Ascending aorta (tissue), 2 donors: Measurements from ENCODE around the gene MISP3. TPM values are rescaled to one million over a fixed set of nuclear protein-coding genes. Genes with fewer than 3 reads are reported as not detected.

Source experiments
- DNase-seq, 2 donors: peaks; one replicate each; pipeline ENCODE4 v3.0.0-alpha.2; 2019; ENCODE audit warnings: low spot score in 2 of 2
- H3K27ac ChIP-seq, 2 donors: fragments of 200-600 bp; sonication (generic); one replicate each; pipeline ENCODE4 v1.5.1; 2016 to 2017; ENCODE audit warnings: mild to moderate bottlenecking in 1 of 2
- H3K27me3 ChIP-seq: fragments of 200-600 bp; sonication (generic); one replicate; pipeline ENCODE4 v1.5.1; 2017
- H3K36me3 ChIP-seq, 2 donors: fragments of 200-600 bp; sonication (generic); one replicate each; pipeline ENCODE4 v1.5.1; 2016
- H3K4me1 ChIP-seq, 2 donors: fragments of 200-600 bp; sonication (generic); one replicate each; pipeline ENCODE4 v1.5.1; 2016 to 2017; ENCODE audit warnings: mild to moderate bottlenecking in 1 of 2
- H3K4me3 ChIP-seq, 2 donors: fragments of 200-600 bp; sonication (generic); one replicate each; pipeline ENCODE4 v1.5.1; 2016 to 2017; ENCODE audit warnings: mild to moderate bottlenecking in 1 of 2
- H3K9me3 ChIP-seq, 2 donors: fragments of 200-600 bp; sonication (generic); one replicate each; pipeline ENCODE4 v1.5.1; 2016
- intact Hi-C: fragments of 100-400 bp; cut with DNase I; formaldehyde crosslinking; loops from one replicate; pipeline ENCODE4 v1.15.1; 2023
- total RNA-seq: library from RNA; depleted of rRNA; stranded (reverse); fragments of >200 nt; gene quantifications from one replicate; pipeline ENCODE4 v1.1.0, GENCODE V29; 2016
- TF ChIP-seq, protein P1 (sequence below), 3 experiments: fragments of 200-600 bp in 2 of 3; fragments of 450-650 bp in 1 of 3; sonication (generic) in 2 of 3; IDR thresholded peaks; one replicate each; pipeline ENCODE4 v1.5.1; 2016 to 2019; ENCODE audit warnings: antibody characterized with exemption in 3 of 3, mild to moderate bottlenecking in 1 of 3, moderate library complexity in 1 of 3

The MISP3 gene
- total RNA-seq, 1 donor from 2014 or later, result 6.0 TPM

GRCh38 chr19:14061081-14061749, 11.4 kb upstream of the MISP3 start:
- Histone ChIP-seq H3K27ac (no peak overlapping the region), H3K4me1 (peaks cover 0 to 5% of the 10 kb centered on the region in 2 donors), H3K9me3 (no peaks in the 10 kb centered on the region), H3K4me3 (no peak overlapping the region), H3K27me3 (no peaks in the 10 kb centered on the region), H3K36me3 (no peaks in the 10 kb centered on the region)
- TF ChIP-seq, protein P1, sequence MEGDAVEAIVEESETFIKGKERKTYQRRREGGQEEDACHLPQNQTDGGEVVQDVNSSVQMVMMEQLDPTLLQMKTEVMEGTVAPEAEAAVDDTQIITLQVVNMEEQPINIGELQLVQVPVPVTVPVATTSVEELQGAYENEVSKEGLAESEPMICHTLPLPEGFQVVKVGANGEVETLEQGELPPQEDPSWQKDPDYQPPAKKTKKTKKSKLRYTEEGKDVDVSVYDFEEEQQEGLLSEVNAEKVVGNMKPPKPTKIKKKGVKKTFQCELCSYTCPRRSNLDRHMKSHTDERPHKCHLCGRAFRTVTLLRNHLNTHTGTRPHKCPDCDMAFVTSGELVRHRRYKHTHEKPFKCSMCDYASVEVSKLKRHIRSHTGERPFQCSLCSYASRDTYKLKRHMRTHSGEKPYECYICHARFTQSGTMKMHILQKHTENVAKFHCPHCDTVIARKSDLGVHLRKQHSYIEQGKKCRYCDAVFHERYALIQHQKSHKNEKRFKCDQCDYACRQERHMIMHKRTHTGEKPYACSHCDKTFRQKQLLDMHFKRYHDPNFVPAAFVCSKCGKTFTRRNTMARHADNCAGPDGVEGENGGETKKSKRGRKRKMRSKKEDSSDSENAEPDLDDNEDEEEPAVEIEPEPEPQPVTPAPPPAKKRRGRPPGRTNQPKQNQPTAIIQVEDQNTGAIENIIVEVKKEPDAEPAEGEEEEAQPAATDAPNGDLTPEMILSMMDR (IDR thresholded peaks at IDR 0.05), result no peak
- DNase-seq, result no peak
- intact Hi-C loops, result no loop called here

GRCh38 chr19:14061751-14062557, 10.6 kb upstream of the MISP3 start, which contains the start of gene PALM3:
TSS of gene PALM3 (minus strand) at chr19:14062076. CDS start at chr19:14061980, 96 bp downstream.
- Histone ChIP-seq H3K4me1 (peaks cover 0 to 5% of the 10 kb centered on the region in 2 donors), H3K36me3 (no peaks in the 10 kb centered on the region), H3K27ac (no peak within 1 kb of the TSS), H3K9me3 (no peaks in the 10 kb centered on the region), H3K27me3 (no peaks in the 10 kb centered on the region), H3K4me3 (no peak within 1 kb of the TSS)
- no peak for DNase-seq
- intact Hi-C loops, result no loop called here
- TF ChIP-seq, protein P1 (IDR thresholded peaks at IDR 0.05), result no peak

GRCh38 chr19:14062558-14062855, 10.1 kb upstream of the MISP3 start:
- no peak overlapping the region for H3K27ac ChIP-seq
- H3K4me3 ChIP-seq, result no peak overlapping the region
- TF ChIP-seq, protein P1 (IDR thresholded peaks at IDR 0.05), result no peak
- no peaks in the 10 kb centered on the region for H3K27me3 ChIP-seq
- intact Hi-C loops, result no loop called here
- no peak for DNase-seq
- no peaks in the 10 kb centered on the region for H3K9me3 ChIP-seq
- H3K4me1 ChIP-seq, result peaks cover 0 to 5% of the 10 kb centered on the region in 2 donors
- H3K36me3 ChIP-seq, result no peaks in the 10 kb centered on the region

DNA sequence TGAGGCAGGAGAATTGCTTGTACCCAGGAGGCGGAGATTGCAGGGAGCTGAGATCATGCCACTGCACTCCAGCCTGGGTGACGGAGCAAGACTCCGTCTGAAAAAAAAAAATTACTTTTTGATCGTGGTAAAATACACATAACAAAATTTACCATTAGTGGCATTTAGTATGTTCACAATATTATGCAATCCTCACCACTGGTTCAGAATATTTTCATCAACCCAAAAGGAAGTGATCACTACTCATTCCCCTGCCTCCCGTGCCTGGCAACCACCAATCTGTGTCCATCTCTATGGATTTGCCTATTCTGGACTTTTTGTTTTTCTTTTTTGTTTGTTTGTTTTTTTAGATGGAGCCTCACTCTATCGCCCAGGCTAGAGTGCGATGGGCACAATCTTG, 9.5 kb upstream of the MISP3 start:
- Histone ChIP-seq H3K27me3 (no peaks in the 10 kb centered on the region), H3K9me3 (no peaks in the 10 kb centered on the region), H3K27ac (no peak overlapping the region), H3K4me3 (no peak overlapping the region), H3K4me1 (no peaks in the 10 kb centered on the region), H3K36me3 (no peaks in the 10 kb centered on the region)
- no peak for DNase-seq
- TF ChIP-seq, protein P1 (IDR thresholded peaks at IDR 0.05), result no peak
- intact Hi-C loops, result no loop called here

DNA sequence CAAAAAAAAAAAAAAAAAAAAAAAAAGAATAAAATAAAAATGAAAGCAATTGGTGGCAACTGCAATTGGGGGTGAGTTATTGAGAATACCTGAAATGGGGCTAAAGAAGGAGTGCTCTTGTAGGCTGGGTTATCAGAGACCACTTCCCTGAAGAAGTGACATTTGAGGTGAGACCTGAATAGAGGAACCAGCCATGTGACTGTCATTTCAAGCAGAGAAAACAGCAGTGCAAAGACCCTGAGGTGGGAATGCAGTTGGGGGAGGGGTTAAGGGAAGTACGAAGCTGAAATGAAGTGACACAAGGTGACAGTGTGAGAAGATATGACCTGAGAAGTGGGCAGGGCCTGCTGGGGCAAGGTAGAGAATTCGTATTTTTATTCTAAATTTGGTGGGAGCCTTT, 6.5 kb upstream of the MISP3 start:
- TF ChIP-seq, protein P1 (IDR thresholded peaks at IDR 0.05), result no peak
- Histone ChIP-seq H3K27ac (no peak overlapping the region), H3K4me1 (no peaks in the 10 kb centered on the region), H3K27me3 (no peaks in the 10 kb centered on the region), H3K4me3 (no peak overlapping the region), H3K36me3 (no peaks in the 10 kb centered on the region), H3K9me3 (no peaks in the 10 kb centered on the region)
- intact Hi-C loops, result no loop called here
- DNase-seq, result no peak
